HCT116 (cell line): Measurements from ENCODE around the gene ST6GALNAC4. TPM values are rescaled to one million over a fixed set of nuclear protein-coding genes. Genes with fewer than 3 reads are reported as not detected.

ENCODE experiments used
- ATAC-seq: fragments of 200-7000 bp; cut with Tn5 transposase; 2 replicates; pipeline ENCODE4 v1.9.1; 2020; ENCODE audit warnings: mild to moderate bottlenecking, moderate library complexity
- BruUV-seq: library from RNA; stranded (reverse); fragments of 400-500 nt; replicated peaks from 2 replicates; lab custom pipeline; 2021; lab: Mats Ljungman, UMichigan
- CTCF ChIA-PET: fragments of 300-600 bp; sonication (Branson Sonifier 250); formaldehyde crosslinking; loops from one replicate; lab custom pipeline; 2021; ENCODE audit warnings: antibody characterized with exemption; lab: Charles Lee
- POLR2A ChIA-PET: fragments of 300-600, 350-600 bp; sonication (Branson Sonifier 250); formaldehyde crosslinking; loops from one replicate; lab custom pipeline; 2021; ENCODE audit warnings: antibody characterized with exemption; lab: Charles Lee
- RAD21 ChIA-PET, 2 experiments: fragments of 300-600 bp; sonication (Branson Sonifier 250); formaldehyde crosslinking; loops; one replicate each; lab custom pipeline; 2023; ENCODE audit warnings: low total read pairs in 2 of 2; ENCODE audit not compliant: uncharacterized antibody in 2 of 2, unreplicated experiment in 2 of 2, low non-redundant PET in 1 of 2; lab: Charles Lee
- DNase-seq: peaks from one replicate; pipeline ENCODE4 v3.0.0-alpha.2; 2010; ENCODE audit warnings: low read depth, low spot score
- H2AFZ ChIP-seq: fragments of 200-600 bp; shearing (Covaris generic), sonication (generic); 2 replicates; pipeline ENCODE4 v1.6.1; 2017; ENCODE audit warnings: low read depth, mixed run types, mixed read lengths, antibody characterized with exemption, low read length; ENCODE audit not compliant: poor library complexity, severe bottlenecking
- H3K27ac ChIP-seq: 2 replicates; pipeline ENCODE4 v1.5.1; 2012; ENCODE audit warnings: low read depth, low read length
- H3K27me3 ChIP-seq: fragments of 200-600 bp; sonication (generic); 2 replicates; pipeline ENCODE4 v1.6.1; 2016; ENCODE audit warnings: mixed run types, low read length, mixed read lengths; ENCODE audit not compliant: insufficient read depth
- H3K36me3 ChIP-seq, 2 experiments: fragments of 200-500 bp in 1 of 2; fragments of 200-600 bp in 1 of 2; sonication (Bioruptor generic) in 1 of 2; sonication (generic) in 1 of 2; 2 replicates each; pipeline versions ENCODE4 v1.5.1 to v1.6.1; 2014 to 2016; ENCODE audit warnings: low read length in 2 of 2, inconsistent platforms in 1 of 2, mixed read lengths in 1 of 2, mixed run types in 1 of 2; ENCODE audit not compliant: insufficient read depth in 2 of 2, control insufficient read depth in 1 of 2
- H3K4me1 ChIP-seq, 2 experiments: fragments of 200-600 bp in 1 of 2; sonication (generic) in 1 of 2; 2 replicates each; pipeline versions ENCODE4 v1.5.1 to v1.6.1; 2012 to 2017; ENCODE audit warnings: low read length in 2 of 2, inconsistent platforms in 1 of 2, mild to moderate bottlenecking in 1 of 2, mixed read lengths in 1 of 2, mixed run types in 1 of 2, moderate library complexity in 1 of 2; ENCODE audit not compliant: insufficient read depth in 2 of 2, control insufficient read depth in 1 of 2
- H3K4me2 ChIP-seq: fragments of 200-600 bp; sonication (generic); 2 replicates; pipeline ENCODE4 v1.6.1; 2017; ENCODE audit warnings: mixed run types, low read length, mixed read lengths
- H3K4me3 ChIP-seq, 2 experiments: fragments of 200-600 bp in 1 of 2; sonication (generic) in 1 of 2; replicated peaks in 1 of 2; 2 replicates each; pipeline ENCODE4 v1.5.1; 2011 to 2016; ENCODE audit warnings: low read length in 2 of 2, control low read depth in 1 of 2, low read depth in 1 of 2, mild to moderate bottlenecking in 1 of 2, mixed read lengths in 1 of 2, mixed run types in 1 of 2
- H3K79me2 ChIP-seq: fragments of 200-600 bp; sonication (generic); 2 replicates; pipeline ENCODE4 v1.6.1; 2017; ENCODE audit warnings: mild to moderate bottlenecking, mixed run types, low read length, moderate library complexity, mixed read lengths; ENCODE audit not compliant: insufficient read depth
- H3K9ac ChIP-seq: fragments of 200-600 bp; sonication (generic); 2 replicates; pipeline ENCODE4 v1.6.1; 2016; ENCODE audit warnings: low read length, mixed read lengths
- H3K9me2 ChIP-seq: fragments of 200-600 bp; sonication (generic), shearing (Covaris generic); 2 replicates; pipeline ENCODE4 v1.6.1; 2017; ENCODE audit warnings: mixed run types, mild to moderate bottlenecking, moderate library complexity; ENCODE audit not compliant: insufficient read depth
- H3K9me3 ChIP-seq, 2 experiments: fragments of 200-500 bp in 1 of 2; fragments of 200-600 bp in 1 of 2; sonication (Bioruptor generic) in 1 of 2; sonication (generic) in 1 of 2; 2 replicates each; pipeline ENCODE4 v1.6.1; 2014 to 2017; ENCODE audit warnings: low read length in 2 of 2, mixed read lengths in 2 of 2, inconsistent platforms in 1 of 2, low read depth in 1 of 2, mild to moderate bottlenecking in 1 of 2, mixed run types in 1 of 2, moderate library complexity in 1 of 2; ENCODE audit not compliant: control insufficient read depth in 1 of 2, insufficient read depth in 1 of 2
- H4K20me1 ChIP-seq: fragments of 200-600 bp; sonication (generic), shearing (Covaris generic); 2 replicates; pipeline ENCODE4 v1.6.1; 2017; ENCODE audit warnings: mixed run types, mild to moderate bottlenecking, moderate library complexity; ENCODE audit not compliant: insufficient read depth
- POLR2AphosphoS5 ChIP-seq: IDR thresholded peaks from 2 replicates; pipeline ENCODE4 v1.6.1; 2011; ENCODE audit warnings: mild to moderate bottlenecking, low read depth, low read length, moderate library complexity
- SIN3A ChIP-seq: IDR thresholded peaks from 2 replicates; pipeline ENCODE4 v1.6.1; 2012; ENCODE audit warnings: low read depth
- SRF ChIP-seq: IDR thresholded peaks from 2 replicates; pipeline ENCODE4 v1.6.1; 2012; ENCODE audit warnings: low read depth
- TCF7L2 ChIP-seq: IDR thresholded peaks from 2 replicates; pipeline ENCODE4 v1.7.0; 2011; ENCODE audit warnings: borderline replicate concordance, inconsistent platforms; ENCODE audit not compliant: insufficient read depth, insufficient read length; ENCODE audit errors: extremely low read depth
- ZFX ChIP-seq: fragments of 450-650 bp; IDR thresholded peaks from 2 replicates; pipeline ENCODE4 v1.6.1; 2017
- intact Hi-C: fragments of 100-400 bp; cut with micrococcal nuclease; formaldehyde crosslinking; loops from 2 replicates; pipeline ENCODE4 v1.10.0; 2022
- total RNA-seq: library from RNA; stranded (reverse); gene quantifications from one replicate; pipeline ENCODE4 v1.2.1, GENCODE V29; 2021; ENCODE audit not compliant: unreplicated experiment
- TF ChIP-seq, protein P1 (sequence below): IDR thresholded peaks from 2 replicates; pipeline ENCODE4 v1.6.1; 2011; ENCODE audit warnings: mild to moderate bottlenecking, low read length, moderate library complexity; ENCODE audit not compliant: insufficient replicate concordance; ENCODE audit errors: extremely low read depth
- TF ChIP-seq, protein P2 (sequence below), 3 experiments: fragments of 200-600 bp in 1 of 3; sonication (generic) in 1 of 3; IDR thresholded peaks in 2 of 3; conservative IDR thresholded peaks in 1 of 3; 2 replicates each; pipeline ENCODE4 v1.5.1; 2012 to 2017; ENCODE audit warnings: low read depth in 2 of 3, low read length in 2 of 3, antibody characterized with exemption in 1 of 3, borderline replicate concordance in 1 of 3, control low read depth in 1 of 3, mild to moderate bottlenecking in 1 of 3, mixed read lengths in 1 of 3, mixed run types in 1 of 3, moderate library complexity in 1 of 3; ENCODE audit not compliant: insufficient read depth in 1 of 3

ST6GALNAC4 gene
- total RNA-seq, 1 experiment from 2014 or later: 49.4 TPM

GRCh38 chr9:127921557-127922120, 4.8 kb upstream of the ST6GALNAC4 start:
- BruUV-seq: no TSS peak
- Histone ChIP-seq H3K9me3 (no peaks in the 10 kb centered on the region), H3K4me2 (peak overlapping the region; percentile 42), H3K4me3 (no peak overlapping the region), H3K4me1 (peaks cover 50 to 81% of the 10 kb centered on the region in 2 experiments), H3K9me2 (no peaks in the 10 kb centered on the region), H3K36me3 (no peaks in the 10 kb centered on the region), H3K27ac (peak overlapping the region; percentile 14; the same call in 1 of the 2 replicates), H4K20me1 (no peaks in the 10 kb centered on the region), H3K27me3 (no peaks in the 10 kb centered on the region), H3K9ac (peak overlapping the region; percentile 68), H3K79me2 (peaks cover under 1% of the 10 kb centered on the region; the same call in 1 of the 2 replicates), H2AFZ (no peak overlapping the region)
- intact Hi-C loops: loop anchor here (1.0 kb wide), 2 partner anchors 186 to 331 kb away; partner anchors contain the start of gene TOR2A
- POLR2A ChIA-PET: interaction anchor here (0.6 to 1.1 kb wide), 8 partner anchors 24 to 352 kb away, joined by 3 to 4 read pairs (median 3); partner anchors contain the start of genes SLC25A25 and TOR2A
- TF ChIP-seq SIN3A: no peak
- TF ChIP-seq TCF7L2: no peak
- peak; percentile 54 for TF ChIP-seq POLR2AphosphoS5
- TF ChIP-seq, protein P1, sequence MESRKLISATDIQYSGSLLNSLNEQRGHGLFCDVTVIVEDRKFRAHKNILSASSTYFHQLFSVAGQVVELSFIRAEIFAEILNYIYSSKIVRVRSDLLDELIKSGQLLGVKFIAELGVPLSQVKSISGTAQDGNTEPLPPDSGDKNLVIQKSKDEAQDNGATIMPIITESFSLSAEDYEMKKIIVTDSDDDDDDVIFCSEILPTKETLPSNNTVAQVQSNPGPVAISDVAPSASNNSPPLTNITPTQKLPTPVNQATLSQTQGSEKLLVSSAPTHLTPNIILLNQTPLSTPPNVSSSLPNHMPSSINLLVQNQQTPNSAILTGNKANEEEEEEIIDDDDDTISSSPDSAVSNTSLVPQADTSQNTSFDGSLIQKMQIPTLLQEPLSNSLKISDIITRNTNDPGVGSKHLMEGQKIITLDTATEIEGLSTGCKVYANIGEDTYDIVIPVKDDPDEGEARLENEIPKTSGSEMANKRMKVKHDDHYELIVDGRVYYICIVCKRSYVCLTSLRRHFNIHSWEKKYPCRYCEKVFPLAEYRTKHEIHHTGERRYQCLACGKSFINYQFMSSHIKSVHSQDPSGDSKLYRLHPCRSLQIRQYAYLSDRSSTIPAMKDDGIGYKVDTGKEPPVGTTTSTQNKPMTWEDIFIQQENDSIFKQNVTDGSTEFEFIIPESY: peak; percentile 34
- TF ChIP-seq, protein P2, sequence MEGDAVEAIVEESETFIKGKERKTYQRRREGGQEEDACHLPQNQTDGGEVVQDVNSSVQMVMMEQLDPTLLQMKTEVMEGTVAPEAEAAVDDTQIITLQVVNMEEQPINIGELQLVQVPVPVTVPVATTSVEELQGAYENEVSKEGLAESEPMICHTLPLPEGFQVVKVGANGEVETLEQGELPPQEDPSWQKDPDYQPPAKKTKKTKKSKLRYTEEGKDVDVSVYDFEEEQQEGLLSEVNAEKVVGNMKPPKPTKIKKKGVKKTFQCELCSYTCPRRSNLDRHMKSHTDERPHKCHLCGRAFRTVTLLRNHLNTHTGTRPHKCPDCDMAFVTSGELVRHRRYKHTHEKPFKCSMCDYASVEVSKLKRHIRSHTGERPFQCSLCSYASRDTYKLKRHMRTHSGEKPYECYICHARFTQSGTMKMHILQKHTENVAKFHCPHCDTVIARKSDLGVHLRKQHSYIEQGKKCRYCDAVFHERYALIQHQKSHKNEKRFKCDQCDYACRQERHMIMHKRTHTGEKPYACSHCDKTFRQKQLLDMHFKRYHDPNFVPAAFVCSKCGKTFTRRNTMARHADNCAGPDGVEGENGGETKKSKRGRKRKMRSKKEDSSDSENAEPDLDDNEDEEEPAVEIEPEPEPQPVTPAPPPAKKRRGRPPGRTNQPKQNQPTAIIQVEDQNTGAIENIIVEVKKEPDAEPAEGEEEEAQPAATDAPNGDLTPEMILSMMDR (IDR thresholded peaks at IDR 0.05 in 2 of 3, conservative IDR thresholded peaks at IDR 0.05 in 1 of 3; ENCODE audit: borderline replicate concordance in 1 of 3, insufficient read depth in 1 of 3, low read depth in 2 of 3, low read length in 2 of 3): peak in 2 of 3 experiments; percentile 77 to 80; a peak in 4 of 6 replicates
- no peak for TF ChIP-seq ZFX
- TF ChIP-seq SRF: no peak
- DNase-seq (no peak), ATAC-seq (peak; percentile 26)
- CTCF ChIA-PET: interaction anchor here (0.6 to 3.0 kb wide), 19 partner anchors 11 to 418 kb away, joined by 3 to 19 read pairs (median 5); partner anchors contain the start of genes CDK9, FPGS and TOR2A
- RAD21 ChIA-PET: interaction anchor here (0.6 to 1.3 kb wide), 5 partner anchors 52 to 332 kb away, joined by 3 to 7 read pairs (median 4); partner anchors contain the start of gene TOR2A (in 1 of the 2)
